Right lobe of liver (tissue), 4 donors: ENCODE data around the gene STK11.

ENCODE experiments used
- CTCF ChIP-seq, 4 donors: fragments of 200-600 bp in 3 of 4; fragments of 450-650 bp in 1 of 4; IDR thresholded peaks; one replicate each; pipeline versions ENCODE4 v1.5.1 to v1.8.0; 2016 to 2022; ENCODE audit warnings: antibody characterized with exemption in 4 of 4, mild to moderate bottlenecking in 2 of 4
- POLR2A ChIP-seq: fragments of 450-650 bp; IDR thresholded peaks from one replicate; pipeline ENCODE4 v1.6.1; 2017; ENCODE audit warnings: antibody characterized with exemption, mild to moderate bottlenecking
- donor health status: DM: no; HTN: no; CAD: no.
- donor health status: DM: no; HTN: no; CAD: no.
- donor health status: DM: no; HTN: yes; CAD: no.

GRCh38 chr19:1238369-1239303 is 33.1 kb downstream of the STK11 start:
- TF ChIP-seq CTCF (IDR thresholded peaks at IDR 0.05) (no peak), POLR2A (no peak)
